WERI-Rb-1 (cell line): ENCODE data around the gene CCDC12.

Experiments
- DNase-seq: peaks from one replicate; pipeline ENCODE4 v3.0.0-alpha.2; 2020
- H3K27ac ChIP-seq: fragments of 250-450 bp; sonication (Bioruptor Pico); 2 replicates; pipeline ENCODE4 v1.5.1; 2020; ENCODE audit warnings: mild to moderate bottlenecking, moderate library complexity
- H3K27me3 ChIP-seq: fragments of 250-450 bp; sonication (Bioruptor Pico); 2 replicates; pipeline ENCODE4 v1.5.1; 2021; ENCODE audit warnings: mild to moderate bottlenecking, low read depth, moderate library complexity; ENCODE audit not compliant: insufficient read depth, severe bottlenecking
- H3K36me3 ChIP-seq: fragments of 250-450 bp; sonication (Bioruptor Pico); 2 replicates; pipeline ENCODE4 v1.5.1; 2020; ENCODE audit warnings: mild to moderate bottlenecking, moderate library complexity
- H3K4me3 ChIP-seq: 2 replicates; pipeline ENCODE4 v1.5.1; 2011; ENCODE audit warnings: low read depth, mild to moderate bottlenecking, control low read depth, low read length
- H3K9me3 ChIP-seq: fragments of 250-450 bp; sonication (Bioruptor Pico); 2 replicates; pipeline ENCODE4 v1.5.1; 2021; ENCODE audit warnings: mild to moderate bottlenecking, moderate library complexity; ENCODE audit not compliant: severe bottlenecking
- TF ChIP-seq, protein P1 (sequence below): IDR thresholded peaks from 2 replicates; pipeline ENCODE4 v1.5.1; 2011; ENCODE audit warnings: low read depth, mild to moderate bottlenecking, control low read depth, inconsistent platforms, low read length

The CCDC12 gene

DNA sequence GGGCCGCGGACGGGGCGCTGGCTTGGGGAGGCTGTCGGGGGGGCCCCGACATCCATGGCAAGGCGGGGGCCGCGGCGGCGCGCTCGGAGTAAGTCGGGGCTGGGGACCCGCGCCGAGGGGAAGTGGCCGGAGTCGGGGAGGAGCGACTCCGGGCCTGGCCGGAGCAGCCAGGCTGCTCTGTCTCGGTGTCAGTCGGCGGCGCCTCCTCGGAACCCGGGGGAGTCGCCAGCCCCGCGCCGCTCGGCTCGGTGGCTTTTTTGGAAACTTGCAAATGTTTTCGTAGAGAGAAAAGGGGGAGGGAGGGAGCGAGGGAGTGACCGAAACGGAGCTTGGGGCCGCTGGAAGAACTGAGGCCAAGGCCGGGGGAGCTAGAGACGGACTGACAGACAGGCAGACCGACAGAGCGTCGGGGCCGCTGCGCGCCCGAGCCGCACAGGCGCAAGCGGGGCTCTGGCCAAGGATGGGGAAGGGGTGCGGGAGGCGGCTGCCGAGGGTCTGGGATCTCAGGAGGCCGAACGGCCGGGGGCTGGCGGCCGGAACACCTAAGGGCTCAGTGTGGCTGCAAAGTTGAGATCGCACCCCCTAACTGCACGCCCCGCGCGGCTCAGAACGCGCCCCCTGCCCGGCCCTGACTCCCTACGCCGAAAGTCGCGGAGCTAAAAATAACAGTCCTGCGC, 94.0 kb downstream of the CCDC12 start:
- Histone ChIP-seq H3K27ac (no peak overlapping the region), H3K4me3 (peak overlapping the region; percentile 66), H3K9me3 (no peaks in the 10 kb centered on the region), H3K27me3 (peaks cover 15% of the 10 kb centered on the region), H3K36me3 (no peaks in the 10 kb centered on the region)
- TF ChIP-seq, protein P1, sequence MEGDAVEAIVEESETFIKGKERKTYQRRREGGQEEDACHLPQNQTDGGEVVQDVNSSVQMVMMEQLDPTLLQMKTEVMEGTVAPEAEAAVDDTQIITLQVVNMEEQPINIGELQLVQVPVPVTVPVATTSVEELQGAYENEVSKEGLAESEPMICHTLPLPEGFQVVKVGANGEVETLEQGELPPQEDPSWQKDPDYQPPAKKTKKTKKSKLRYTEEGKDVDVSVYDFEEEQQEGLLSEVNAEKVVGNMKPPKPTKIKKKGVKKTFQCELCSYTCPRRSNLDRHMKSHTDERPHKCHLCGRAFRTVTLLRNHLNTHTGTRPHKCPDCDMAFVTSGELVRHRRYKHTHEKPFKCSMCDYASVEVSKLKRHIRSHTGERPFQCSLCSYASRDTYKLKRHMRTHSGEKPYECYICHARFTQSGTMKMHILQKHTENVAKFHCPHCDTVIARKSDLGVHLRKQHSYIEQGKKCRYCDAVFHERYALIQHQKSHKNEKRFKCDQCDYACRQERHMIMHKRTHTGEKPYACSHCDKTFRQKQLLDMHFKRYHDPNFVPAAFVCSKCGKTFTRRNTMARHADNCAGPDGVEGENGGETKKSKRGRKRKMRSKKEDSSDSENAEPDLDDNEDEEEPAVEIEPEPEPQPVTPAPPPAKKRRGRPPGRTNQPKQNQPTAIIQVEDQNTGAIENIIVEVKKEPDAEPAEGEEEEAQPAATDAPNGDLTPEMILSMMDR, result no peak
- DNase-seq, result no peak

DNA sequence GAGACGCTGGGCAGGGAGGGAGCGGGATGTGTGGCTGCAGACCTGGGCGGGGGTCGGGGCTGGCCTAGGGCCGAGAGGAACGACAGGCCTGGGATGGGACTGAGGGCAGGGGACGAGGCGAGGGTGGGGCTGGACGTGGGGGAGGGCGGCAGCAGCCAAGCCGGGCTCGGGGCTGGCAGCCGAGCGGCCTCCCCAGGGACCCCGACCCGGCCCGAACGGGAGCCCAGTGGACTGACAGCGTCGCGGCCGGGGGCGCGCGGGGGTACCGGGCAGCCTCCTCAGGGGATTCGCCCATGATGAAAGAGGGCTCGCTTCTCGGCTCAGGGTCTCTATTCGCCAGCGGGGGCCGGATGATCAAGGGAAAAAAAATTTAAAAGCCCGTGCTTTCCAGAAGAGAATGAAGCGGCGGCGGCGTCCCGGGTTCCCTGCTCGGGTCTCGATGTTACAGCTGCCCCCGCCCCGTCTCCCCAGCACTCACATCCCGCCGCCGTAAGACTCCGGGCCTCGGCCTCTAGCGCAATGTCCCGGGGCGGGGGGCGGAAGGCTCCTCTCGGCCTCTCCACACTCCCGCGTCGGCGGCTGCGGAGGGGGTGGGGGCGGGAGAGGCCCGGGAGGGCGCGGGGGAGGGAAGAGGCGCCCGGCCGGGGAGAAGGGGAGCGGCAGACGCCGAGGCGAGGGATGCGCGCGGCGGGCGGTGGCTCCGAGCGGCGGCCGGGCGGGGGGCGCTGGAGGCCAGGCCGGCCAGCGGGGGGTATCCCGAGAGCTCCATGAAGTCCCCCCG, 94.8 kb downstream of the CCDC12 start:
- Histone ChIP-seq H3K9me3 (no peaks in the 10 kb centered on the region), H3K4me3 (peak overlapping the region; percentile 66), H3K27me3 (peaks cover 15% of the 10 kb centered on the region), H3K36me3 (no peaks in the 10 kb centered on the region), H3K27ac (no peak overlapping the region)
- TF ChIP-seq, protein P1, result no peak
- DNase-seq, result peak; percentile 36

DNA sequence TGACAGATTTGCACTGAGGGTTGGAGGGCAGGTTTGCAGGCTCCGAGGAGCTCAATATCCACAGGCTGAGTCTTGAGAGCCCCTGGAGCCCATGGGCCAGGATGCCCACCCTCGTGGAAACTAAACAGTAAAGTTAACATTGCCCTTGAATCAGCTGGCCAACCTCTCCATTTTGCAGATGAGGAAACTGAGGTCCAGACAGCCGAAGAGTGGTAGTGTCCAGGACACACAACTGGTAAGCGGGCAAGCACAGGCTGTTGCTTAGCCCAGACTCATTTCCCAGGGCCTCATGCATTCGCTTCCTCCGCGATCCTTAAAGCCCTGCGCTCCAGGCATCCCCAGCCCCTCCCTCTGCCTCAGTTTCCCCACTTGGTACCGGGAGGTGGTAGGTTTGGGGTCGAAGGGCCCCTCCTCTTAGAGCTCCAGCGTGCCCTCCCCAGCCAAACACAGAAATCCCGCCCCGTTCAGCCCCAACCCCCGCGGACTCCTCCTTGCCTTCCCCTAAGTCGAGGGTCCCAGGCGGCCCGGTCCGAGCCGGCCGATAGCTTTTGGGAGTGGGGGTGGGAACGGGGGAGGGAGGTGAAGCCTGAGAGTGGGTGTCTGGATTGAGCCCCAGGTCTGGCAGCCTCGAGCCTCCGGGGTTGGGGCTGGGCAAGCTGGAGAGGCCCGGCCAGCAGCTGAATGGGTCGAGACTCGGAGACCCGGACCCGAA, 95.5 kb downstream of the CCDC12 start:
- Histone ChIP-seq H3K4me3 (no peak overlapping the region), H3K27ac (no peak overlapping the region), H3K9me3 (no peaks in the 10 kb centered on the region), H3K36me3 (no peaks in the 10 kb centered on the region), H3K27me3 (peaks cover 15% of the 10 kb centered on the region)
- TF ChIP-seq, protein P1, result no peak
- DNase-seq, result no peak

DNA sequence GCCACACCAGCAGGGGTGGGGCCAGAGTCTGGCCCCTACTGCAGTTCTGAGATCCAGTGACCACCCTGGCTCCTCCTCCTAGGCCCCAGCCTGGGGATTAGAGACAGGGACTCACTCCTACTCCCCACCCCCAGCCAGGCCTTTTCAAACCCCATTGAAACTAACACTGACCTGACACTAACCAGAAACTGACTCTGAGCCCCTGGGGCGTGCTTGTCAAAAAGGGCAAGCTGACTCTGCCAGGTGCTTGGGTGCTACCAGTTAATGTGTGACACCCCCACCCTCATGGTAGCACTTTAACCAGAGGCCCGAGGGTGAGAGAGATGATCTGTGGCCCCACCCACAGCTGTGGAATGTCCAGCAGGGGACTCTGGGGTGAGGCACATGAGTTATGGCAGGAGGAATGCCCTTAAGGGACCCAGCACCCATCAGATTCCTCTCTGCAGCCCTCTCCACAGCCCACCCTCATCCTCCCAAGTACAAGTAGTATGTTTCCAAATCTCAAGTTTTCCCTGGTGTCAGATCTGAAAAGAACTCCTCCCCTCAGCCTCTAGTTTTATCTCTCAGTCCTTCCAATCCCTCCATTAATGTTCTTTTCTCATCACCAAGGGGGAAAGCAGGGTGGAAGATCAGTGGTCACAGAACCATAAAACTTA, 97.6 kb downstream of the CCDC12 start:
- Histone ChIP-seq H3K4me3 (no peak overlapping the region), H3K27me3 (peaks cover 9% of the 10 kb centered on the region), H3K27ac (no peak overlapping the region), H3K36me3 (no peaks in the 10 kb centered on the region), H3K9me3 (no peaks in the 10 kb centered on the region)
- DNase-seq, result peak; percentile 73
- TF ChIP-seq, protein P1, result 0 out of 2 replicates have a peak, but pooled peaks have one; percentile 6

DNA sequence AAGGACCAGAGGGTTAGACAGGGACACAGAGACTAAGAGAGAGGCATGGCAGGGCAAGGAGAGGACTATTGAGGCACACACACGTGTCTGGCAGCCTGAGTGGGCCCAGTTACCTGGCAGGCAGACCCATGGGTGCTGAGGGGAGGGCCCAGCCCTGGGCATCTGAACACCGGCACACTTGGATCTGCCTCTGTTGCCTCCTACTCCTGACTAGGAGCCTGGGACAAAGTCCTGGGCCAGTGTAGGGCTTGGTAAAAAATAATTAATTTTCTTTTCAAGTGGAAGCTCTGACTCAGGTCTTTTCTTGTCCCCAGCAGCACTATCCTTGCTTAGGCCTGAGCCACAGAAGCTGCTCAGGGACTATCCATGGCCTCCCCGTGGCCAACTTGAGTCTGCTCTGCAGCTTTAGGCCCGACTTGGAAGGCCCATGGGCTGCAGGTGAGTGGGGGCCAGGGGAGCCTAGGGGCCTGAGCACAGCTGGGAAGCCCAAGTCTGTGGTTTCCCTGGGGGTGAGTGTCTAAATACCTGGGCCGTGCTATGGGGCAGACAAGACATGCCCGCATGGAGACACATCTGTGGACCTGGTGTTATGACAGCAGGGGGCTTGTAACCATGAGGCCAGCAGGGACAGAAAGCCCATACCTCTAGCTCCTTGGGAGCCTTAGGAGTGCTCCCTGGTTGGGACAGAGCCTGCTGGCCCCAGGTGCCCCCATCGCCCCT, 99.0 kb downstream of the CCDC12 start, which contains the start of gene PTH1R:
TSS of gene PTH1R (plus strand) at position 316 of the 720 bp plus-strand sequence. CDS start 5,839 bp downstream, outside the sequence.
- no peak for DNase-seq
- Histone ChIP-seq H3K36me3 (no peaks in the 10 kb centered on the region), H3K27ac (no peak within 1 kb of the TSS), H3K9me3 (no peaks in the 10 kb centered on the region), H3K4me3 (no peak within 1 kb of the TSS), H3K27me3 (peaks cover 2% of the 10 kb centered on the region)
- TF ChIP-seq, protein P1, result no peak
